ENCODE measurements around the gene ARHGAP10.

The ARHGAP10 gene

GRCh38 chr4:147733716-147734344 is 1.9 kb downstream of the ARHGAP10 start:
- DNase-seq, result peak; percentile 57

DNA sequence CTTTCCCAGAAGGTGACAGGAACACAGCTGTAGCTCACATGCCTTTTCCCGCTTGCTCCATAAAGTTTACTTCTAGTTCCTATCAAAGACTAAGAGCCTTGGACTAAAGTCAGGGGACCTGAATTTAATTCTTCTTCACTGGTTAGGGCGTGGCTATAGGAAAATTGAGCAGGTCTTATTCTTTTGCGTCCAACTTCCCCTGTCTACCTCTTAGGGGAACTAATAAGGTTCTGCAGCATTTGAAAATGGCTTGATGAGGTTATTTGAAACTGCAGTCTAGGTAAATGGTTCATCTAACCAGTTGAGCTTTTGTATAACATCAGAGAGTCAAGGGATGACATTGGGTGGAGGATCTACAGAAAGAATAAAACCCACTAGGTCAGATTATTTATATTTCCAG is 2.6 kb downstream of the ARHGAP10 start:
- DNase-seq, result peak; percentile 22

- DNase-seq, result no peak
These were observed 3.8 kb downstream of the ARHGAP10 start for GRCh38 chr4:147735413-147736301.

DNA sequence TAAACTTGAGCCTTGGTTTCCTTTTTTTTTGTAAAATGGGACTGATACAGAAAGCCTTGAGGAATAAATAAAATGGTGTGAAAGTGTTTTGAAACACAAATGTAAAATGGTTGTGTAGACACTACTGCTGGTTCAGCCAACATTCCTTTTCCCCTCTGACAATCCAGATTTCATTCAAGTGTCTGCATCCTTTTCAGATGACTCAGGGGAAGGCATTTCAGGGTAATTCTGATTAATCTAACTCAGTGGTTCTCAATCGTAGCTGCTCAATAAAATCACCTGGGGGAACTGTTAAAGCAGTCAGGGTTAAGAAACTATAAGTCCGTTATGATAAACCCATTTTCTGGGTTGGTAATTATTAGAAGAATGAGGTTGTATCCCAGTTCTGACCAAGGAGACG is 4.6 kb downstream of the ARHGAP10 start:
- no peak for DNase-seq

GRCh38 chr4:147737623-147738022 is 5.7 kb downstream of the ARHGAP10 start:
- no peak for DNase-seq

- no peak for DNase-seq
These were observed 7.4 kb downstream of the ARHGAP10 start for GRCh38 chr4:147739239-147739823.

DNA sequence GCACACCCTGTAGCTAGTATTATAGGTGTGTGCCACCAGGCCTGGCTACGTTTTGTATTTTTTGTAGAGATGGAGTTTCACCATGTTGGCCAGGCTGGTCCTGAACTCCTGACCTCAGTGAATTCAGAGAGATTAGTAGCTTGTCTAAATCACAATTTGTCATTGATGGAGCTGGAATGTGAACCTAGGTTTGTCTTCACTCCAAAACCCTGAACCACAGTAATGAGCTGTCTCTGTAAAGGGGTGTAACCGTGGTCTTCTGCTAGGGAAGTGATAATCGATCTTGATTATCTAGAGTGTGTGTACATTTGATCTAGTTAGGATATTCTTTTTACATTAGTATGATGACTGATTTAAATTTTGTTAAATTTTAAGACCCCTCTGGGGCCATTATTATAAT is 8.3 kb downstream of the ARHGAP10 start:
- DNase-seq, result no peak

GRCh38 chr4:147741190-147741788 is 9.4 kb downstream of the ARHGAP10 start:
- DNase-seq, result no peak

- DNase-seq, result no peak
These were observed 16.0 kb downstream of the ARHGAP10 start for GRCh38 chr4:147747787-147748454.

DNA sequence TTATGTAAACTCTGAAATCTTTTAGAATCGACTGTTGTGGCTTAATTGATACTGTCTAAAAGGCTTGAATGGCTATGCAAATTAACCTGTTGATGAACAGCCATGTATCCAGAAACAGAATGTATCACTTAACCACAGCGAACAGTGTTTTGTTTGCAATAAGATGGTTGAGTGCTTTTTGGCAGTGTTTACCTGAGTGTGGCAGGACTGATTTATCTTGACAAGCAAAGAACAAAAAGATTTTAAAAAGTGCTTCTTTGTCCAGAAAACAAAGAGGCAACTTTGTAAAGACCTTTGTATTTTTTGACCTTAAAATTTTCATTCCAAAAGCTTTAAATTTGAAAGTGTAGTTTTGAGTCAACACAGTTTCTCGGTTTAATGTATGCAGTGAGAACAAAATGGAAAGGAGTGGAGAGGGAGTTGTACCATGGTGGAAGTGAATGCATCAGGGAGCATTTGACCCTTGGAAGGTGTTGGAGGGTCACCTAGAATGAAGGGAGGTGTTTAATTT is 18.0 kb downstream of the ARHGAP10 start:
- DNase-seq, result no peak

DNA sequence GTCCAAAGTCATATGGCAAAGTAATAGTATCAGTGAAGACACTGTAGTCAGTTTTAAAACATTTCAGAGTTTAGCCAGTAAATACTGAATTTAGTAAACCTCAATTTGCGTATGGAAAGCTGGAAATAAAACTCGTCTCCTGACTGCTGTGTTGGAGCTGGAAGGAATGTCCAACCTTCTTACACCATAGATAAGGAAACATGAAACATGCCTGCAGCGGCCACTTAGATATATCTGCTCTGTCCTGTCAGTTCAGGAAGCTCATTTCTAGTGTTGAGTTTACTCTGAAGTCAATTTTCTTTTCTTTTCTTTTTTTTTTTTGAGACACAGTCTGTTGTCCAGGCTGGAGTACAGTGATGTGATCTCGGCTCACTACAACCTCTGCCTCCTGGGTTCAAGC is 21.2 kb downstream of the ARHGAP10 start:
- DNase-seq, result no peak

GRCh38 chr4:147754037-147754445 is 22.2 kb downstream of the ARHGAP10 start:
- DNase-seq, result no peak

GRCh38 chr4:147755561-147756295 is 23.8 kb downstream of the ARHGAP10 start:
- no peak for DNase-seq

DNA sequence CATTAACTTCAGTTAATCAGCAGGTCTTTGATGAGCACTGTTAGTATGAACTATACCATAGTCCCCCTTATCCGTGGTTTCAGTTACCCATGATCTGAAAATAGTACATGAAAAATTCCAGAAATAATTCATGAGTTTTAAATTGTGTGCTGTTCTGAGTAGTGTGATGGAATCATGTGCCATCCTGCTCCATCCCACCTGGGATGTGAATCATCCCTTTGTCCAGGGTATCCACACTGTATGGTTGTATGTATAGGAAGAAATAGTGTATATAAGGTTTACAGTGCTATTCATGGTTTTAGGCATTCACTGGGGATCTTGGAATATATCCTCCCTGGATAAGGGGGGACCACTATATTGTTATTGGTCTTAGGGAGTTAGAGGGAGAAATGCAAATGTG is 24.5 kb downstream of the ARHGAP10 start:
- DNase-seq, result no peak

DNA sequence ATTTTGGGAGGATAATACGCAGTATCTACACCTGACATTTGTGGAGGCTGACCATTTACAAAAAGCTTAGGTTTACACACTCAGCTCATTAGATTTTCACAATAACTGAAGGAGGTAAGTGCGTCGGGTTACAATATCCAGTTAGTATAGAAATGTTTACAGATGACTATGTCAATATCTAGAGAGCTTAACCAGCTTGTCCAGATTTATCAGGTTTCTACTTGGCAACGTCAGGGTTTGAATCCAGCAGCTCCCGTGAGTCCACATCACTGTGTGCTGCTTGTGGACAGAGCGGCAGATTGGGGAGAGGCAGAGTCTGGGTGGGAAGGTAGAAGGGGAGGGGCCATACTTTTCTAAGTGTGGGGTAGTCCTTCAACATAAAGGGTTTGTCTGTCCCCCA is 28.3 kb downstream of the ARHGAP10 start:
- DNase-seq, result no peak

DNA sequence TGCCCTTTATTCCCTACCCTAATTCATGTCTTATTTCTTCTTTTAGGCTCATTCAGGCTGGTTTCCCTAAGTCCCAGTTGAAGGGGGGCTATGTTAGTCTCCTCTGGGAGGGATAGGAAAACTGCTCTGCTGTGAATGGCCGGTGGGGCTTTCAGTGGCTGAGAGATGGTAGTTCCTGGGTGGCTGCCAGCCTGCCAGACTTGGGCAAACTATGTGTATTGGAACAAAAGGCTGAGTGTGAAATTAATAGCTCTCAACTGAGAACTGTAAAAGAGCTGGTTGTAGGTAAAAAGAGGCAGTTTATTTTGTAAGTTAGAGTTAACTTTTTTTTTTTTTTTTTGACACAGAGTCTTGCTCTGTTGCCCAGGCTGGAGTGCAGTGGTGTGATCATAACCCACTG is 28.8 kb downstream of the ARHGAP10 start:
- no peak for DNase-seq

GRCh38 chr4:147761218-147761883 is 29.5 kb downstream of the ARHGAP10 start:
- DNase-seq, result no peak

GRCh38 chr4:147764337-147764736 is 32.4 kb downstream of the ARHGAP10 start:
- no peak for DNase-seq

GRCh38 chr4:147765121-147765529 is 33.2 kb downstream of the ARHGAP10 start:
- no peak for DNase-seq

DNA sequence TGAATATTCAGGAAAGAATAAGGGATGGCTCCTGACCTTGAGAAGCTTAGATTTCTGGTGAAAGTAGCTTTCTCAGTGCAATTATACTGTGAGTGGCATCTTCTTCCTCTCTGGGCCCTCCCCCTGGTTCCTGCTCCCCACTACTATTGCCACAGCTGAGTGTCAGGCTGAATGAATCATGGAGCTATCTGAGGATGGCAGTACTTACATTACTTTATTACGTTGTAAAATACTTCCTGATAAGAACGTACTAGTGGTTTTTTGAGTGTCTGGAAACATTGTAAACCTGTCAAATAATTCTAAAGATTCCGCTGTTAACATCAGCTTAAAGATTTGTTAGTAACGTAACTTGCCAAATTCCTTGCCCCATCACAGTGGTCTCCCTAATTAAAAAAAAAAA is 36.2 kb downstream of the ARHGAP10 start:
- peak; percentile 93 for DNase-seq

GRCh38 chr4:147769386-147769785 is 37.5 kb downstream of the ARHGAP10 start:
- DNase-seq, result peak; percentile 82

All from inflammatory macrophage treated with lipopolysaccharide for 4 hours (primary cell).